Right lobe of liver (tissue), 4 donors: ENCODE measurements around the gene ZNF558.

Experiments used
- POLR2A ChIP-seq: fragments of 450-650 bp; IDR thresholded peaks from one replicate; pipeline ENCODE4 v1.6.1; 2017; ENCODE audit warnings: antibody characterized with exemption, mild to moderate bottlenecking
- TF ChIP-seq, protein P1 (sequence below), 4 donors: fragments of 200-600 bp in 3 of 4; fragments of 450-650 bp in 1 of 4; IDR thresholded peaks; one replicate each; pipeline versions ENCODE4 v1.5.1 to v1.8.0; 2016 to 2022; ENCODE audit warnings: antibody characterized with exemption in 4 of 4, mild to moderate bottlenecking in 2 of 4
- donor health status: DM: no; HTN: no; CAD: no.
- donor health status: DM: no; HTN: no; CAD: no.
- donor health status: DM: no; HTN: yes; CAD: no.

DNA sequence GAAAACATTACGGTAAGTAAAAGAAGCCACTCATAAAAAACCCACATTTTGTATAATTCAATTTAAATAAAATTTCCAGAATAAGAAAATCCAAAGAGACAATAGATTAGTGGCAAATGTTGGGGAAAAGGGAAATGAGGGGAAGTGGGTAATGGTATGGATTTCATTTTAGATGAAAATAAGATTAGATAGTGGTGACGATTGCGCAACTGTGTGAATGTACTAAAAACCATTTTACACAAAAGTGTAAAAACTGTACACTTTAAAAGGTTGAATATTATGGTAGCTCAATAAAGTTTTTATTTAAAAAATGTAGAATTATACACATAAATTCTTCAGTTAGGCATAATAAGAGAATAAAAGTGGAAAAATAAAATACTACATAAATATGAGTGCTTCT, 3.8 kb upstream of the ZNF558 start:
- TF ChIP-seq, protein P1, sequence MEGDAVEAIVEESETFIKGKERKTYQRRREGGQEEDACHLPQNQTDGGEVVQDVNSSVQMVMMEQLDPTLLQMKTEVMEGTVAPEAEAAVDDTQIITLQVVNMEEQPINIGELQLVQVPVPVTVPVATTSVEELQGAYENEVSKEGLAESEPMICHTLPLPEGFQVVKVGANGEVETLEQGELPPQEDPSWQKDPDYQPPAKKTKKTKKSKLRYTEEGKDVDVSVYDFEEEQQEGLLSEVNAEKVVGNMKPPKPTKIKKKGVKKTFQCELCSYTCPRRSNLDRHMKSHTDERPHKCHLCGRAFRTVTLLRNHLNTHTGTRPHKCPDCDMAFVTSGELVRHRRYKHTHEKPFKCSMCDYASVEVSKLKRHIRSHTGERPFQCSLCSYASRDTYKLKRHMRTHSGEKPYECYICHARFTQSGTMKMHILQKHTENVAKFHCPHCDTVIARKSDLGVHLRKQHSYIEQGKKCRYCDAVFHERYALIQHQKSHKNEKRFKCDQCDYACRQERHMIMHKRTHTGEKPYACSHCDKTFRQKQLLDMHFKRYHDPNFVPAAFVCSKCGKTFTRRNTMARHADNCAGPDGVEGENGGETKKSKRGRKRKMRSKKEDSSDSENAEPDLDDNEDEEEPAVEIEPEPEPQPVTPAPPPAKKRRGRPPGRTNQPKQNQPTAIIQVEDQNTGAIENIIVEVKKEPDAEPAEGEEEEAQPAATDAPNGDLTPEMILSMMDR (IDR thresholded peaks at IDR 0.05) = no peak
- TF ChIP-seq POLR2A = no peak
